HG03060 (cell line): ENCODE data around the gene TRMO.

Source experiments
- ATAC-seq: cut with Tn5 transposase; IDR thresholded peaks from one replicate; pipeline ENCODE4 v1.9.1; 2021; ENCODE audit warnings: low read depth, moderate number of reproducible peaks; ENCODE audit not compliant: unreplicated experiment

The TRMO gene

GRCh38 chr9:97864396-97864795, 57.9 kb downstream of the TRMO start:
- no peak for ATAC-seq

- ATAC-seq, result no peak
These were observed 59.0 kb downstream of the TRMO start for GRCh38 chr9:97863314-97863713.

GRCh38 chr9:97861148-97861475, 61.2 kb downstream of the TRMO start:
- no peak for ATAC-seq

GRCh38 chr9:97860451-97861147, 61.7 kb downstream of the TRMO start:
- ATAC-seq, result no peak

- no peak for ATAC-seq
These were observed 63.0 kb downstream of the TRMO start for GRCh38 chr9:97859346-97859745.

GRCh38 chr9:97858826-97859225, 63.5 kb downstream of the TRMO start:
- ATAC-seq, result no peak

GRCh38 chr9:97858393-97858713, 63.9 kb downstream of the TRMO start:
- ATAC-seq, result no peak

GRCh38 chr9:97857606-97858392, 64.5 kb downstream of the TRMO start:
- ATAC-seq, result no peak

GRCh38 chr9:97856857-97857605, 65.3 kb downstream of the TRMO start:
- ATAC-seq, result no peak

- no peak for ATAC-seq
These were observed 66.4 kb downstream of the TRMO start for GRCh38 chr9:97855899-97856298.

- ATAC-seq, result no peak
These were observed 66.8 kb downstream of the TRMO start for GRCh38 chr9:97855486-97855875.

- ATAC-seq, result no peak
These were observed 67.4 kb downstream of the TRMO start for GRCh38 chr9:97854696-97855485.
